GM18873 (cell line): ENCODE results near the gene ANKUB1.

Experiments
- ATAC-seq: cut with Tn5 transposase; IDR thresholded peaks from one replicate; pipeline ENCODE4 v1.9.1; 2021; ENCODE audit warnings: mild to moderate bottlenecking, moderate library complexity, moderate number of reproducible peaks; ENCODE audit not compliant: unreplicated experiment, low FRiP score

The ANKUB1 gene

DNA sequence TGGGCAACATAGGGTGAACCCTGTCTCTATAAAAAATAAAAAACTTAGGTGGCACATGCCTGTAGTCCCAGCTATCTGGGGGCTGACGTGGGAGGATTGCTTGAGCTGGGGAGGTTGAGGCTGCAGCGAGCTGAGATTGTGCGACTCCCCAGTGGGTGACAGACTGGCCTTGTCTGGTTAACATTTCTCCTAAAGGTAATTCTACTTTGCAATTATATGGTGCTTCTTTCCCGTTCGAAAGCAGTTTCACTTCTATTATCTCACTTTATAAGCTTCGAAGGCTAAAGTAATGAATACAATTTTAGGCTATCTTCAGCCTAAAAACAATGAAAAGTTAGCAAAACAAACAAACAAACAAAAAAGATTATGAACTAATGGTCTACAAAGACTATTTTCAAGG lies 75.4 kb downstream of the ANKUB1 start:
- ATAC-seq = no peak

DNA sequence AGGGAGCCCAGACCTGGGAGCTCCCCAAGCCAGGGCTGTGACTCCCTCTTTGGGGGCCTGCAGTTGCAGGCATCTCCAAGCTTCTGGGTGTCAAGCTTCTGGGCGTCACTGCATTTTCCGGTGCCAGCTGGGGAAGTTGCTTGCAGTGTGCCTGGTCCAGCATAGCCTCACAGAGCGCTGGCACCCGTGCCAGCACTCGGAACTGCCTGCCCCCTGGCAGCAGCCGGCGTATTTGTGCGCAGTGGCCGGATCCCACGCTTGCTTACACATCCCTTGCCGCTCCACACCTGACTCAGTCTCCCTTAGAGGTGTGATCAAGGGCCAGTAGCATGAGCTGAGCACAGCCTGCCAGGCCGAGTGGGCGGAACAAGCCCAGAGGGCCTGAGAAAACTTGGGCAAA lies 77.1 kb downstream of the ANKUB1 start:
- no peak for ATAC-seq

DNA sequence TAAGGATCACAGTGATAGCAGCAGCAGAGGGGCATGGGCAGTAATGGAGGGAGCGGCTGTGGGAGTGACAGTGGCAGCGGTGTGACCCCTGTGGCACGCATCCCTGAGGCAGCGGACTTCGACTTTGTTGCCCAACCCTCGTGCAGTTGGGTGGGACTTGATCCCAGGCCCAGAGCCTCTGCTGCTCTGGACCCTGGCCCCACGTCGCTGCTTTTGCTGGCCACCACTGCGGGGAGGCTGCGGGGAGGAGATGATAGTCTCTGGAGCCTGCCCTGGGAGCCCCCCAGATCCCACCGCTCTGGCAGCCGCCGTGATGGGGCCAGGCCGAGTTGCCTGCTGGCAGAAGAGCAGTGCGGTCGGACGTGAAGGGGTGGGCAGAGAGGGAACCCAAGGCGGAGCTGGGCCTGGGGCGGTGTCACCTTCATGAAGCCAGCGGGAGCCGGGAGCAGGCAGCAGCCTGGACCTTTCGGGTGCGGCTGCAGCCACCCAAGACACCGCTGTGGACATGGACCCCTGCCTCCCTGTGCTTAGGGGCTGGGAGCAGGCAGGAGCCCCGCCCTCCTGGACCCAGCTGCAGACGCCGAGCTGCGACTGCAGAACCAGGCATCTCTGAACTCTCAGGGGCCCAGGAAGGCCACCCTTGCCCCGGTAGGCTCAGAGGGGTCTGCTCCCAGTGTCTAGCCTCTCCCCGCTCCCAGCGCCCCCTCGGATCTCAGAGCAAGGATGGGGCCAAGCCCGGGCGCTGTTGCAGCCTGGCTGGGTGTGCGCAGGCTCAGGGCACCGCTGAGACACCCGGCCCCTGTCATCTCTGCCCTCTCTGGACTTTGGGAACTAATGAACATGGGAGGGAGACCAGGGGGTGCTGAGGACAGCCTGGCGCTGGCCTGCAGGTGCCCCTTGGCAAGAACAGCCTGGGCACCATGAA lies 78.4 kb downstream of the ANKUB1 start:
- no peak for ATAC-seq
